Measurements from ENCODE around the gene CCDC190.

DNA sequence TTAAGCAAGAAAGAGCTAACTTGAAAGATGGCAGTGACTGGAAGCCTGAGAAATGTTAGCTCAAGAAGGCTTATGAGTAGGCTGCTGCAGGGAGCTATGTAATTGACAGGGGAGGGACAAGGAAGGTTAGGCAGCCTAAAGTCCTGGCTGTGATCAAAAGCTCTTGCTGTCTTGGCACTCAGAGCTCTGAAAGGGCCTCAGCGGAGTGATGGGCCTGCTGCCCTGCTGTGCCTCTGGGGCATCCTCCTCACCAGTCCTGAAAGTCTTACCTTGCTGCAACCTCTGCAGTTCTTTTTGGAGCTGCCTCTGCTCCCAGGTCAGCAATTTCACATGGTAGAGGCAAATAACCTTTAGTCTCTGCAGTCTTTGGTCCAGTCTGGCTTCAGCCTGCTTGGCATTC lies 1.8 kb downstream of the CCDC190 start:
- no peak for TF ChIP-seq CTCF (IDR thresholded peaks at IDR 0.05; ENCODE audit: insufficient read depth, low read length, poor library complexity, severe bottlenecking)
- TF ChIP-seq EZH2phosphoT487 (conservative IDR thresholded peaks at IDR 0.05; ENCODE audit: low read length), result no peak

Measured in SU-DHL-6 (cell line).